RWPE2 (cell line): ENCODE results near the gene CTDSP2.
"Not testable (repeated sequence)": the region's sequence is repeated elsewhere in the genome, so short reads cannot be mapped to it uniquely, and the experiment has no call there.

Experiments used
- ATAC-seq: fragments of 200-7000 bp; cut with Tn5 transposase; 3 replicates; pipeline ENCODE4 v1.9.1; 2021; ENCODE audit warnings: low read depth
- DNase-seq: peaks from one replicate; pipeline ENCODE4 v3.0.0-alpha.2; 2020; ENCODE audit warnings: low spot score
- H3K27ac ChIP-seq: fragments of 450-650 bp; 2 replicates; pipeline ENCODE4 v1.5.1; 2017; ENCODE audit warnings: mild to moderate bottlenecking; ENCODE audit not compliant: poor library complexity, severe bottlenecking
- H3K27me3 ChIP-seq: fragments of 250-450 bp; sonication (Bioruptor Pico); 2 replicates; pipeline ENCODE4 v1.5.1; 2021; ENCODE audit warnings: mild to moderate bottlenecking, moderate library complexity; ENCODE audit not compliant: insufficient read depth, poor library complexity, severe bottlenecking
- H3K36me3 ChIP-seq: fragments of 250-450 bp; sonication (Bioruptor Pico); 2 replicates; pipeline ENCODE4 v1.5.1; 2020; ENCODE audit warnings: low read depth, mild to moderate bottlenecking, moderate library complexity
- H3K4me1 ChIP-seq: fragments of 250-450 bp; sonication (Bioruptor Pico); 2 replicates; pipeline ENCODE4 v1.5.1; 2021; ENCODE audit warnings: mild to moderate bottlenecking, moderate library complexity; ENCODE audit not compliant: insufficient read depth, poor library complexity, severe bottlenecking
- H3K4me3 ChIP-seq: fragments of 250-450 bp; sonication (Bioruptor Pico); 2 replicates; pipeline ENCODE4 v1.5.1; 2021; ENCODE audit warnings: mild to moderate bottlenecking, moderate library complexity; ENCODE audit not compliant: severe bottlenecking
- H3K9me3 ChIP-seq: fragments of 250-450 bp; sonication (Bioruptor Pico); 2 replicates; pipeline ENCODE4 v1.5.1; 2021; ENCODE audit warnings: mild to moderate bottlenecking, moderate library complexity; ENCODE audit not compliant: severe bottlenecking
- TF ChIP-seq, protein P1 (sequence below): fragments of 450-650 bp; IDR thresholded peaks from one replicate; pipeline ENCODE4 v1.5.1; 2017; ENCODE audit warnings: mild to moderate bottlenecking, moderate library complexity; ENCODE audit not compliant: poor library complexity, severe bottlenecking

The CTDSP2 gene

GRCh38 chr12:57777367-57777766, 69.2 kb downstream of the CTDSP2 start:
- no peak overlapping the region for H3K27ac ChIP-seq
- H3K4me3 ChIP-seq: no peak overlapping the region
- TF ChIP-seq, protein P1, sequence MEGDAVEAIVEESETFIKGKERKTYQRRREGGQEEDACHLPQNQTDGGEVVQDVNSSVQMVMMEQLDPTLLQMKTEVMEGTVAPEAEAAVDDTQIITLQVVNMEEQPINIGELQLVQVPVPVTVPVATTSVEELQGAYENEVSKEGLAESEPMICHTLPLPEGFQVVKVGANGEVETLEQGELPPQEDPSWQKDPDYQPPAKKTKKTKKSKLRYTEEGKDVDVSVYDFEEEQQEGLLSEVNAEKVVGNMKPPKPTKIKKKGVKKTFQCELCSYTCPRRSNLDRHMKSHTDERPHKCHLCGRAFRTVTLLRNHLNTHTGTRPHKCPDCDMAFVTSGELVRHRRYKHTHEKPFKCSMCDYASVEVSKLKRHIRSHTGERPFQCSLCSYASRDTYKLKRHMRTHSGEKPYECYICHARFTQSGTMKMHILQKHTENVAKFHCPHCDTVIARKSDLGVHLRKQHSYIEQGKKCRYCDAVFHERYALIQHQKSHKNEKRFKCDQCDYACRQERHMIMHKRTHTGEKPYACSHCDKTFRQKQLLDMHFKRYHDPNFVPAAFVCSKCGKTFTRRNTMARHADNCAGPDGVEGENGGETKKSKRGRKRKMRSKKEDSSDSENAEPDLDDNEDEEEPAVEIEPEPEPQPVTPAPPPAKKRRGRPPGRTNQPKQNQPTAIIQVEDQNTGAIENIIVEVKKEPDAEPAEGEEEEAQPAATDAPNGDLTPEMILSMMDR: no peak
- peaks cover 16% of the 10 kb centered on the region; the same call in 1 of the 2 replicates for H3K36me3 ChIP-seq
- DNase-seq (no peak), ATAC-seq (no peak)
- H3K4me1 ChIP-seq: no peaks in the 10 kb centered on the region
- H3K9me3 ChIP-seq: no peaks in the 10 kb centered on the region
- H3K27me3 ChIP-seq: no peaks in the 10 kb centered on the region

- DNase-seq (no peak), ATAC-seq (no peak)
- TF ChIP-seq, protein P1: no peak
- H3K4me3 ChIP-seq: no peak overlapping the region
- H3K36me3 ChIP-seq: peaks cover 16% of the 10 kb centered on the region; the same call in 1 of the 2 replicates
- no peaks in the 10 kb centered on the region for H3K9me3 ChIP-seq
- no peak overlapping the region for H3K27ac ChIP-seq
- H3K27me3 ChIP-seq: no peaks in the 10 kb centered on the region
- H3K4me1 ChIP-seq: no peaks in the 10 kb centered on the region
Measured at GRCh38 chr12:57776247-57776587, 70.3 kb downstream of the CTDSP2 start.

DNA sequence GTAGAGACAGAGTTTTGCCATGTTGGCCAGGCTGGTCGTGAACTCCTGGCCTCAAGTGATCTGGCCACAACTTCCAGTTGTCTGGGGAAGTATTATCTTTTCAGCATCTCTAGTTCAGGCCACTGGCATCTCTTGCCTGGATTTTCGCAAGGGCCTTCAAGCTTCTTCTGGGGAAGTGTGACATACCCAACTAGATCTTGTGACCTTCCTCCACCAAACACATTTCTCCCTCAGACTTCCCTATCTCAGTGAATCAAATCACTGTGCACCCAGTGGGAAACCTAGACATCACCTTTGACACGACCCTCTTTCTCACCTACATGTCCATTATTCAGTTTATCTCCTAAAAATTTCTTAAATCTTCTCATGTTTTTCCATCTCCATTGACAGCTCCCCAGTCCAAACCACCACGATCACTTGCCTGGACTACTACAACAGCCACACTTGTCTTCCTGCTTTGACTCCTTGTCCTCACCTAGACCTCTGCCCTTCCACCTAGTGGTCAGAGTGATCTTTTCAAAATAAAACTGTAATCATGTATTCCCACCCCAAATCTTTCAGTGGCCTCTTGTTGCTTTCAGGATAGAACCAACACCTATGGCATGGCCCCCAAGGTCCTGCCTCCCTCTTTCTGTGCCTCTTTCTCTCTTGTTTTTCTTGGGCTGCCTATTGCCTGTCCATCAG, 70.8 kb downstream of the CTDSP2 start:
- Histone ChIP-seq H3K4me3 (no peak overlapping the region), H3K27me3 (no peaks in the 10 kb centered on the region), H3K9me3 (no peaks in the 10 kb centered on the region), H3K36me3 (peaks cover 19% of the 10 kb centered on the region), H3K27ac (no peak overlapping the region), H3K4me1 (no peaks in the 10 kb centered on the region)
- DNase-seq (no peak), ATAC-seq (no peak)
- TF ChIP-seq, protein P1: no peak

GRCh38 chr12:57775044-57775443, 71.5 kb downstream of the CTDSP2 start:
- Histone ChIP-seq H3K9me3 (no peaks in the 10 kb centered on the region), H3K4me3 (no peak overlapping the region), H3K27me3 (no peaks in the 10 kb centered on the region), H3K27ac (no peak overlapping the region), H3K4me1 (no peaks in the 10 kb centered on the region), H3K36me3 (peaks cover 26% of the 10 kb centered on the region)
- DNase-seq: no peak
- ATAC-seq: no peak
- TF ChIP-seq, protein P1: no peak

GRCh38 chr12:57774634-57775033, 71.9 kb downstream of the CTDSP2 start:
- H3K4me3 ChIP-seq, H3K9me3 ChIP-seq, H3K4me1 ChIP-seq, H3K27ac ChIP-seq, DNase-seq, ATAC-seq, H3K27me3 ChIP-seq: not testable (repeated sequence)
- H3K36me3 ChIP-seq: peaks cover 26% of the 10 kb centered on the region
